HFF-Myc (cell line): Measurements from ENCODE around the gene KY.

Source experiments
- DNase-seq: peaks from one replicate; pipeline ENCODE4 v3.0.0-alpha.2; 2011; ENCODE audit warnings: low read depth; ENCODE audit errors: extremely low read depth
- H3K4me3 ChIP-seq: replicated peaks from 2 replicates; pipeline ENCODE4 v1.5.1; 2011; ENCODE audit warnings: low read depth, mild to moderate bottlenecking, control low read depth, low read length
- CTCF ChIP-seq: IDR thresholded peaks from 2 replicates; pipeline ENCODE4 v1.5.1; 2012; ENCODE audit warnings: mild to moderate bottlenecking, low read depth, low read length, control low read depth; ENCODE audit errors: missing control alignments

KY gene

GRCh38 chr3:134609821-134610431 is 40.9 kb downstream of the KY start:
- no peak for TF ChIP-seq CTCF
- H3K4me3 ChIP-seq: no peak overlapping the region

GRCh38 chr3:134608771-134609435 is 41.9 kb downstream of the KY start:
- no peak for TF ChIP-seq CTCF
- DNase-seq: no peak
- no peak overlapping the region for H3K4me3 ChIP-seq

More at GRCh38 chr3:134609821-134610431, 40.9 kb downstream of the KY start:
- no peak for DNase-seq

- no peak for DNase-seq
- TF ChIP-seq CTCF: no peak
- H3K4me3 ChIP-seq: no peak overlapping the region
Observed at GRCh38 chr3:134608023-134608770, 42.6 kb downstream of the KY start.

- no peak for TF ChIP-seq CTCF
- no peak overlapping the region for H3K4me3 ChIP-seq
- DNase-seq: no peak
Observed at GRCh38 chr3:134607054-134608022, 43.5 kb downstream of the KY start.

GRCh38 chr3:134606033-134607025 is 44.5 kb downstream of the KY start:
- DNase-seq: no peak
- TF ChIP-seq CTCF: no peak
- no peak overlapping the region for H3K4me3 ChIP-seq

GRCh38 chr3:134605556-134605955 is 45.3 kb downstream of the KY start:
- DNase-seq: no peak
- TF ChIP-seq CTCF: no peak
- no peak overlapping the region for H3K4me3 ChIP-seq
